Stimulated activated CD4-positive, alpha-beta T cell treated with anti-CD3 and anti-CD28 coated beads, Interleukin-15, amount 100 ng/mL, for 48 hours (primary cell): ENCODE results near the gene YOD1.
"Not testable (repeated sequence)": the region's sequence is repeated elsewhere in the genome, so short reads cannot be mapped to it uniquely, and the experiment has no call there.

Experiments
- DNase-seq, 2 donors: peaks; one replicate each; pipeline ENCODE4 v3.0.0-alpha.2; 2020; ENCODE audit warnings: low read depth in 2 of 2

YOD1 gene

GRCh38 chr1:207049054-207049453 lies 2.0 kb downstream of the YOD1 start:
- DNase-seq, result no peak

GRCh38 chr1:207048041-207048440 lies 3.0 kb downstream of the YOD1 start:
- no peak for DNase-seq

- no peak for DNase-seq
Observed at GRCh38 chr1:207047505-207047904, 3.5 kb downstream of the YOD1 start.

- DNase-seq, result no peak
Observed at GRCh38 chr1:207045453-207045852, 5.6 kb downstream of the YOD1 start.

GRCh38 chr1:207041397-207041796 lies 9.6 kb downstream of the YOD1 start:
- DNase-seq, result not testable (repeated sequence)

GRCh38 chr1:207040181-207040533 lies 10.9 kb downstream of the YOD1 start:
- DNase-seq, result no peak

- DNase-seq, result no peak
Observed at GRCh38 chr1:207039380-207040180, 11.4 kb downstream of the YOD1 start.

GRCh38 chr1:207036865-207037264 lies 14.1 kb downstream of the YOD1 start:
- no peak for DNase-seq

- DNase-seq, result no peak
Observed at GRCh38 chr1:207035877-207036551, 15.0 kb downstream of the YOD1 start.

- no peak for DNase-seq
Observed at GRCh38 chr1:207034998-207035397, 16.0 kb downstream of the YOD1 start.

- DNase-seq, result no peak
Observed at GRCh38 chr1:207034208-207034607, 16.8 kb downstream of the YOD1 start.

- DNase-seq, result no peak
Observed at GRCh38 chr1:207033302-207033701, 17.7 kb downstream of the YOD1 start.

- DNase-seq, result no peak
Observed at GRCh38 chr1:207032528-207033017, 18.4 kb downstream of the YOD1 start, which contains the start of gene C1orf116. C1orf116 (minus strand) TSS chr1:207032756; CDS start chr1:207027598, 5,158 bp downstream.

- no peak for DNase-seq
Observed at GRCh38 chr1:207031632-207032264, 19.3 kb downstream of the YOD1 start.

GRCh38 chr1:207031016-207031415 lies 20.0 kb downstream of the YOD1 start:
- no peak for DNase-seq

- no peak for DNase-seq
Observed at GRCh38 chr1:207030522-207031009, 20.4 kb downstream of the YOD1 start.

GRCh38 chr1:207029701-207030521 lies 21.1 kb downstream of the YOD1 start:
- no peak for DNase-seq

GRCh38 chr1:207028884-207029650 lies 21.9 kb downstream of the YOD1 start:
- no peak for DNase-seq

GRCh38 chr1:207027921-207028320 lies 23.1 kb downstream of the YOD1 start:
- DNase-seq, result no peak

GRCh38 chr1:207027206-207027777 lies 23.7 kb downstream of the YOD1 start:
- DNase-seq, result no peak
